ENCODE data around the gene SREBF1. TPM values are rescaled to one million over a fixed set of nuclear protein-coding genes. Genes with fewer than 3 reads are reported as not detected.

SREBF1 gene
- total and polyA plus RNA-seq, 2 of the 8 experiments (the other 6 are each of a cell fraction or from before 2014, with no cell fraction given): 28.6 to 70.8 TPM

DNA sequence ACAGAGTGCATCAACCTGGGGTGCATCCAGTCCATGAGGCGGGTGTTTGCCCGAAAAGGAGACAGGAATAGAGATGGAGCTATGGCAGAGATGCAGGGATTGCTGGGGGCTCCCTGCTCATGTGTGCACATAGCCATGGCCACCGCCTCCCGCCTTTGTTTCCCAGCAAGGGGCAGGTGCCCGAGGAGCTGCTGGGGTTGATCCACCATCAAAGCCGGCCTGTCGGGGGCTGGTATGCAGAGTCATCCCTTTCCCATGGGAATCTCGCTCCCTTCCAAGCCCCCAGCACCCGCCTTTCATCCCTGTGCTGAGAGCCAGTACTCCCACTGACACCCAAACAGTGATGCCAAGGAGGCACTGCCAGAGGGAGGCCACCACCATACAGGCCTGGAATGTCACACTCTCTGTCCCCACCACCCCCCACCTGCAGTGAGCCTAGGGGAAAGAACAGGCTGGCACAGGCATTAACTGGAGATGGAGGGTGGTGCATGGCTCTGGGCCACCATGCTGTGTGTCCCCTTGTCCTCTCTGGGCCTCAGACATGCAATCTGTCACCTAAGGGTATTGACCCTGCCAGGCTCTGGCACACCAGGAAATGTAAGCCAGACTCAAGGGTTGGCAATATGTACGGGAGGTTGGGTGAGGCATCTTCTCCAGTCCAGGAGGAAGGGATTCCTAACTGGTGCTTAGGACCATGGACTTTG is 65.1 kb downstream of the SREBF1 start (continued):
- no peak for TF ChIP-seq KDM4A (IDR thresholded peaks at IDR 0.05; ENCODE audit: low read depth, low read length, severe bottlenecking)
- TF ChIP-seq BCL11A (IDR thresholded peaks at IDR 0.05; ENCODE audit: low read depth in 2 of 2, low read length in 2 of 2): no peak
- TF ChIP-seq RFX5 (IDR thresholded peaks at IDR 0.05; ENCODE audit: borderline replicate concordance, low read depth, low read length): no peak
- no peak for TF ChIP-seq MAFK (IDR thresholded peaks at IDR 0.05; ENCODE audit: low read depth, low read length)
